KMS-11 (cell line): Measurements from ENCODE around the gene TMEM121.

ENCODE experiments used
- H2AFZ ChIP-seq: fragments of 200-600 bp; sonication (generic); 2 replicates; pipeline ENCODE4 v1.6.1; 2016; ENCODE audit warnings: antibody characterized with exemption, mixed run types, low read depth
- H3K27ac ChIP-seq: fragments of 200-600 bp; sonication (generic); 2 replicates; pipeline ENCODE4 v1.6.1; 2016; ENCODE audit warnings: mild to moderate bottlenecking, mixed run types
- H3K27me3 ChIP-seq: fragments of 200-600 bp; sonication (generic); 2 replicates; pipeline ENCODE4 v1.6.1; 2017; ENCODE audit warnings: mild to moderate bottlenecking, low read depth, mixed run types, moderate library complexity; ENCODE audit not compliant: insufficient read depth
- H3K36me3 ChIP-seq: fragments of 200-600 bp; sonication (generic); 2 replicates; pipeline ENCODE4 v1.6.1; 2017; ENCODE audit warnings: mild to moderate bottlenecking, mixed run types; ENCODE audit not compliant: insufficient read depth
- H3K4me1 ChIP-seq: fragments of 200-600 bp; sonication (generic); 2 replicates; pipeline ENCODE4 v1.6.1; 2016; ENCODE audit warnings: mild to moderate bottlenecking, low read depth, mixed run types; ENCODE audit not compliant: poor library complexity, severe bottlenecking
- H3K4me2 ChIP-seq: fragments of 200-600 bp; sonication (generic); 2 replicates; pipeline ENCODE4 v1.7.0; 2016; ENCODE audit warnings: mild to moderate bottlenecking, mixed run types
- H3K4me3 ChIP-seq: fragments of 200-600 bp; sonication (generic); IDR thresholded peaks from 2 replicates; pipeline ENCODE4 v1.6.1; 2017; ENCODE audit warnings: low read depth, low read length, mixed read lengths; ENCODE audit not compliant: insufficient read depth
- H3K79me2 ChIP-seq: fragments of 200-600 bp; sonication (generic); 2 replicates; pipeline ENCODE4 v1.6.1; 2016; ENCODE audit warnings: low read depth, mixed run types; ENCODE audit not compliant: insufficient read depth
- H3K9ac ChIP-seq: fragments of 200-600 bp; sonication (generic); 2 replicates; pipeline ENCODE4 v1.6.1; 2016; ENCODE audit warnings: mild to moderate bottlenecking, mixed run types
- H4K20me1 ChIP-seq: fragments of 200-600 bp; sonication (generic); 2 replicates; pipeline ENCODE4 v1.6.1; 2016; ENCODE audit warnings: mild to moderate bottlenecking, mixed run types; ENCODE audit not compliant: insufficient read depth
- CTCF ChIP-seq: fragments of 200-600 bp; sonication (generic); conservative IDR thresholded peaks from 2 replicates; pipeline ENCODE4 v1.6.1; 2017; ENCODE audit warnings: low read depth, mild to moderate bottlenecking, antibody characterized with exemption, low read length, moderate library complexity, mixed read lengths

TMEM121 gene

GRCh38 chr14:105487449-105487985, 38.9 kb upstream of the TMEM121 start:
- H3K27me3 ChIP-seq = no peaks in the 10 kb centered on the region
- peak overlapping the region; percentile 59; the same call in 1 of the 2 replicates for H2AFZ ChIP-seq
- no peak overlapping the region for H3K4me3 ChIP-seq
- H3K36me3 ChIP-seq = no peaks in the 10 kb centered on the region
- no peak for TF ChIP-seq CTCF
- peak overlapping the region; percentile 98 for H3K27ac ChIP-seq
- H3K4me1 ChIP-seq = peaks cover 12% of the 10 kb centered on the region
- H3K9ac ChIP-seq = peak overlapping the region; percentile 96
- H4K20me1 ChIP-seq = no peaks in the 10 kb centered on the region; the same call in 1 of the 2 replicates
- H3K4me2 ChIP-seq = peak overlapping the region; percentile 85
- H3K79me2 ChIP-seq = peaks cover 25% of the 10 kb centered on the region

GRCh38 chr14:105487986-105488777, 38.2 kb upstream of the TMEM121 start:
- Histone ChIP-seq H3K36me3 (no peaks in the 10 kb centered on the region), H3K27ac (peak overlapping the region; percentile 98), H3K79me2 (peaks cover 25% of the 10 kb centered on the region), H3K4me1 (peaks cover 7% of the 10 kb centered on the region), H3K27me3 (no peaks in the 10 kb centered on the region), H3K4me2 (peak overlapping the region; percentile 98), H4K20me1 (no peaks in the 10 kb centered on the region; the same call in 1 of the 2 replicates), H3K9ac (peak overlapping the region; percentile 96), H3K4me3 (no peak overlapping the region), H2AFZ (peak overlapping the region; percentile 59; the same call in 1 of the 2 replicates)
- no peak for TF ChIP-seq CTCF

GRCh38 chr14:105488781-105489541, 37.4 kb upstream of the TMEM121 start:
- Histone ChIP-seq H3K4me3 (no peak overlapping the region), H3K4me2 (peak overlapping the region; percentile 98), H3K4me1 (peaks cover 7% of the 10 kb centered on the region), H4K20me1 (no peaks in the 10 kb centered on the region; the same call in 1 of the 2 replicates), H3K27ac (peak overlapping the region; percentile 98), H3K36me3 (no peaks in the 10 kb centered on the region), H3K79me2 (peaks cover 25% of the 10 kb centered on the region), H3K9ac (peak overlapping the region; percentile 96), H2AFZ (no peak overlapping the region), H3K27me3 (no peaks in the 10 kb centered on the region)
- TF ChIP-seq CTCF = no peak

- Histone ChIP-seq H3K9ac (peak overlapping the region; percentile 96), H3K4me3 (no peak overlapping the region), H3K4me1 (peaks cover 7% of the 10 kb centered on the region), H3K27ac (peak overlapping the region; percentile 98), H3K79me2 (peaks cover 25% of the 10 kb centered on the region), H3K4me2 (peak overlapping the region; percentile 98), H4K20me1 (no peaks in the 10 kb centered on the region; the same call in 1 of the 2 replicates), H3K36me3 (no peaks in the 10 kb centered on the region), H3K27me3 (no peaks in the 10 kb centered on the region), H2AFZ (peak overlapping the region; percentile 28; the same call in 1 of the 2 replicates)
- TF ChIP-seq CTCF = peak; percentile 74
Measured at GRCh38 chr14:105489542-105490266, 36.7 kb upstream of the TMEM121 start.
